ENCODE measurements around the gene CDK14.

CDK14 gene

DNA sequence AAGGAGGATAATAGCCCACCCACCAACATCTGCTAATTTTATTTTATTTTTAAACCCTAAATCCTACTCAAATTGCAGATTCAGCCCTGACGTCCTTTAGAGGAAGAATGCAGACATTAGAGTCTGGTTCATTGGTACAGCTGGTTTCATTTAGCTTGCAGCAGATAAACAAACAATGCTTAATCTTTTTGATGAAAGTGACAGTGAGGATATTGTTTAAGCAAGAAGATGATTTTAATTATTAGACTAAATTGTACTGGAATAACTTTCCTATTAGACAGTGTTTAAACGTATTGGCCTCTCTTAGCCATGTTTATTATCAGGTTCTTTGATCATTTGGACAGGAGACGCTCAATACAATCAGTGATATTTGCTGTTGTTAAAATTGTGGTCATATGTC, 164.8 kb downstream of the CDK14 start:
- no peak overlapping the region for H3K4me3 ChIP-seq (ENCODE audit: low read depth, low read length)
- TF ChIP-seq, protein P1, sequence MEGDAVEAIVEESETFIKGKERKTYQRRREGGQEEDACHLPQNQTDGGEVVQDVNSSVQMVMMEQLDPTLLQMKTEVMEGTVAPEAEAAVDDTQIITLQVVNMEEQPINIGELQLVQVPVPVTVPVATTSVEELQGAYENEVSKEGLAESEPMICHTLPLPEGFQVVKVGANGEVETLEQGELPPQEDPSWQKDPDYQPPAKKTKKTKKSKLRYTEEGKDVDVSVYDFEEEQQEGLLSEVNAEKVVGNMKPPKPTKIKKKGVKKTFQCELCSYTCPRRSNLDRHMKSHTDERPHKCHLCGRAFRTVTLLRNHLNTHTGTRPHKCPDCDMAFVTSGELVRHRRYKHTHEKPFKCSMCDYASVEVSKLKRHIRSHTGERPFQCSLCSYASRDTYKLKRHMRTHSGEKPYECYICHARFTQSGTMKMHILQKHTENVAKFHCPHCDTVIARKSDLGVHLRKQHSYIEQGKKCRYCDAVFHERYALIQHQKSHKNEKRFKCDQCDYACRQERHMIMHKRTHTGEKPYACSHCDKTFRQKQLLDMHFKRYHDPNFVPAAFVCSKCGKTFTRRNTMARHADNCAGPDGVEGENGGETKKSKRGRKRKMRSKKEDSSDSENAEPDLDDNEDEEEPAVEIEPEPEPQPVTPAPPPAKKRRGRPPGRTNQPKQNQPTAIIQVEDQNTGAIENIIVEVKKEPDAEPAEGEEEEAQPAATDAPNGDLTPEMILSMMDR (IDR thresholded peaks at IDR 0.05; ENCODE audit: insufficient read depth, low read depth, low read length, missing control alignments) = no peak
- DNase-seq (ENCODE audit: low read depth) = no peak

DNA sequence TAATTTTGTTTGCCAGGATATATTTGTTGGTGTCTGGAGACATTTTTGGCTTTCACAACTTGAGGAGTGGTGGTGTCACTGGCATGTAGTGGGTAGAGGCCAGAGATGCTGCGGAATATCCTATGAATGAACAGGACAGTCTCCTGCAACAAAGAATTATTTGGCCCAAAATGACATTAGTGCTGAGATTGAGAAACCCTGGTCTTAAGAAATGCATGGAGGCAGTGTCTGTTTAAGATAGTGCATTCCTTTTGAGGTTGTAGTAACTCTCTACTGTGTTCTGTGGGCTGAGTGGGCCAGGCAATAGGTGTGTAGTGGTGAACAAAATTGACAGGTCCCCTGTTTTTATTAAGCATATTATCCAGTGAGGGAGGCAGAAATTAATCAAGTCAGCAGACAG, 165.5 kb downstream of the CDK14 start:
- no peak overlapping the region for H3K4me3 ChIP-seq (ENCODE audit: low read depth, low read length)
- DNase-seq (ENCODE audit: low read depth) = no peak
- TF ChIP-seq, protein P1 (IDR thresholded peaks at IDR 0.05; ENCODE audit: insufficient read depth, low read depth, low read length, missing control alignments) = no peak

DNA sequence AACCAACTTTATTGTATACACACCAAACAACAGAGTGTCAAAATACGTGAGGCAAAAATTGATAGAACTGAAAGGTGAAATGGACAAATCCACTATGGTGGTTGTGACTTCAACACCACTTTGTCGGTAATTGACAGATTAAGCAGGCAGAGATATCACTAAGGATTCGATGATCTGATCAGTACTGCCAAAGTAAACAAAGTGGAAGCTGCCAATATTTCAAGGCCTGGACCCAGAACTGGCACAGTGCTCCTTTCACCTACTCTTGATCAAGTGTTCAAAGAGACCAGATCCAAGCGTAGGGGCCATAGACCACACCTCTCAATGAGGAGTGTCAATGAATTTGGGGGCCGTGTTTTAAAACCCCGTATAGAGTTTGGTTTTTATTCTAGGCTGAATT, 167.0 kb downstream of the CDK14 start:
- TF ChIP-seq, protein P1 (IDR thresholded peaks at IDR 0.05; ENCODE audit: insufficient read depth, low read depth, low read length, missing control alignments) = no peak
- no peak overlapping the region for H3K4me3 ChIP-seq (ENCODE audit: low read depth, low read length)
- DNase-seq (ENCODE audit: low read depth) = no peak

DNA sequence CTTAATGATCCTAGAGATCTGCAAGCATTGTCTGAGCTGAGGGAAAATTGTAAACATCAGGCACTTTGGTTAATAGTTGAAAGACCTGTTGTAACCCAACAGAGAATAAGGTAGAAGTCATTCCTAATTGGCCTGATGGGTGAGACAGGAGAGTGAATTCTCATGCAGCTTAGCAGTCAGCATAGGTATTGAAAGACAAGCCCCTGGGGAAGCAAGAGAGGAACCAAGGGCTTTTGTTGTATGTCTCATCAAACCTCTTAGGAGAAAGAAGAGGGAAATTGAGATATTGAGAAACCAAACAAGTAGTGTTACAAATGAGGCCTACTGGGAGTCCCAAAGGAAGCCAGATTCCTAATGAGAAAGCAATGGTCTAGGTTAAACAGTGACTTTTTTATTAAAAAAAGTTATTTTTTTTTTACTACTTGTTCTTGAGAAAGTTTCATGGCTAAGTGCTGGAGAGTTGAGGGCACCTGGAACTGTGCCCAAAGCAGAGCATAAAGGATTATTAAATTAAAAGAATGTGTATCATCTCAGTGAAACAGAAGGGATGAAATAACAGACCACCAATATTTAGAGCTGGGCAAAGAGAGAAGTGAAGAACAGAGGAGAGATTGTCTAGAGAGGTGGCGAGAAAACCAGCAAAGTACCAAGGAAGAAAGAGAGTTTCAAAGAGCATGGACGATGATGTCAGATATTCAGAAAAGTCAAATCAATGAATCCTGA, 168.9 kb downstream of the CDK14 start:
- TF ChIP-seq, protein P1 (IDR thresholded peaks at IDR 0.05; ENCODE audit: insufficient read depth, low read depth, low read length, missing control alignments) = no peak
- H3K4me3 ChIP-seq (ENCODE audit: low read depth, low read length) = no peak overlapping the region
- DNase-seq (ENCODE audit: low read depth) = no peak

DNA sequence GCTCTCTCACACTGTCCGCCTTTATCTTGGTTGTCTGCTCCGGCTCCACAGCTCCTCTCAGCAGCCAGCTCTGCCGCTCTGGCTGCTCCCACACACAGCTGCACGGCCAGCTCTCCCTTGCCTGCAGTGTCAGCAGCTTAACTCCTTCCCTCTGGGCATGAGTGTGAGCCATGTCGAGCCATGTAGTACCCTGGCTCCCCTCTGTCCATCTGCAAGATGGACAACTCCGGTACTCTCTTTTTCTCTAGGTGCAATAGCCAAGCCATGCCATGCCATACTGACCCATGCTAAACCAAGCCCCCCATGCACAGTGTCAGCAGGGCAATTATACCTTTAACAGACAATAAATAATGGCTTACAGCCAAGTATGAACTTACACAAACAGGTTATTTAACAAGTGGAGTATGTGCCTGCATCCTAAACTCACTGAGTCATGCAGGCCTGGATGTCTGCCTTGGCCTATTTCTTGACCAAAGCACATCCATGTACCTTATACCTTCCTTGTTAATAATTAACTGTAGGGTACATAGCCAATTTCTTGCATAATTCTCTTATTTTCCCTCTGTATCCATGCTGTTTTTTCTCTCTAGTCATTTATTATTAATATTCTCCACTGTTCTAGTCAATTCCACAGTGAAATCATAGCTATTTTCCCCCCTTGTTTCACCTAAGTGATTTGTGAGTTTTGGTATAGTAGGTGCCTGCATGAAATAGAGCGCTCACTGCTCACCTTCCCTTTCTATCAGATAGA, 170.9 kb downstream of the CDK14 start:
- no peak overlapping the region for H3K4me3 ChIP-seq (ENCODE audit: low read depth, low read length)
- DNase-seq (ENCODE audit: low read depth) = no peak
- TF ChIP-seq, protein P1 (IDR thresholded peaks at IDR 0.05; ENCODE audit: insufficient read depth, low read depth, low read length, missing control alignments) = no peak

DNA sequence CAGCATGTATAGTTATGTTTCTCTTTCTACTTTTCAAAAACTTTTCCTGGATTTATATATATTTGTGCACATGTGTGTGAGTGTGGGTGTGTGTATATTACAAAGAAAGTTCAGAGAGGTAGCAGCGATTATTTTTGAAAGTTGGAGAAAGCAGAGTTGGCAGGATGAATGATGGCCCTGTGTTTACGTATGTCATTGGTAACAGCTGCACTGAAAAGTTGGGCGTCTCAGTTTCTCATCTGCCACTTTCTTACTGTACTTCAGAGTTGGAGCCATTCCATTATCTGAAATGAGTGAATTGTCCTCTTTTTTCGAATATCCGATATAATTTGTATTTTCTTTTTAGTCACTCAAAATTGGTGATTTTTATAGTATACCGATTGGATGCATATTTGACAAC, 172.2 kb downstream of the CDK14 start:
- no peak for DNase-seq (ENCODE audit: low read depth)
- TF ChIP-seq, protein P1 (IDR thresholded peaks at IDR 0.05; ENCODE audit: insufficient read depth, low read depth, low read length, missing control alignments) = no peak
- H3K4me3 ChIP-seq (ENCODE audit: low read depth, low read length) = no peak overlapping the region

All from GM12865 (cell line).